DOHH2 (cell line): ENCODE measurements around the gene GSG1L.

Experiments used
- H3F3A ChIP-seq: fragments of 200-600 bp; sonication (generic), shearing (Covaris generic); 2 replicates; pipeline ENCODE4 v1.6.0; 2016; ENCODE audit warnings: antibody characterized with exemption, mild to moderate bottlenecking; ENCODE audit not compliant: control insufficient read depth, insufficient read depth
- H3K27ac ChIP-seq: fragments of 200-600 bp; sonication (generic); 2 replicates; pipeline ENCODE4 v1.5.1; 2014; ENCODE audit warnings: low read depth, mild to moderate bottlenecking, low read length, moderate library complexity
- H3K27me3 ChIP-seq: fragments of 200-600 bp; sonication (generic); 2 replicates; pipeline ENCODE4 v1.6.1; 2014; ENCODE audit warnings: mild to moderate bottlenecking, low read length, mixed read lengths; ENCODE audit not compliant: control insufficient read depth
- H3K36me3 ChIP-seq: fragments of 200-600 bp; sonication (generic); 2 replicates; pipeline ENCODE4 v1.6.1; 2014; ENCODE audit warnings: mild to moderate bottlenecking, low read length, moderate library complexity, mixed read lengths; ENCODE audit not compliant: control insufficient read depth
- H3K4me1 ChIP-seq: fragments of 200-600 bp; sonication (generic); 2 replicates; pipeline ENCODE4 v1.6.1; 2014; ENCODE audit warnings: mild to moderate bottlenecking, low read length, mixed read lengths; ENCODE audit not compliant: control insufficient read depth
- H3K4me2 ChIP-seq: fragments of 200-600 bp; sonication (generic); 2 replicates; pipeline ENCODE4 v1.6.0; 2014; ENCODE audit warnings: mild to moderate bottlenecking, low read length, moderate library complexity
- H3K4me3 ChIP-seq: fragments of 200-600 bp; sonication (generic); 2 replicates; pipeline ENCODE4 v1.5.1; 2014; ENCODE audit warnings: mild to moderate bottlenecking, low read length, mixed read lengths
- H3K79me2 ChIP-seq: fragments of 200-600 bp; sonication (generic); 2 replicates; pipeline ENCODE4 v1.6.1; 2014; ENCODE audit warnings: mild to moderate bottlenecking, low read length, mixed read lengths; ENCODE audit not compliant: control insufficient read depth
- H3K9me2 ChIP-seq: fragments of 200-600 bp; sonication (generic); replicated peaks from 2 replicates; pipeline ENCODE4 v1.6.1; 2014; ENCODE audit warnings: mild to moderate bottlenecking, low read length, mixed read lengths; ENCODE audit not compliant: control insufficient read depth
- H3K9me3 ChIP-seq: fragments of 200-600 bp; sonication (generic); 2 replicates; pipeline ENCODE4 v1.6.1; 2014; ENCODE audit warnings: antibody characterized with exemption, low read length, mixed read lengths; ENCODE audit not compliant: control insufficient read depth, insufficient read depth
- H4K20me1 ChIP-seq: fragments of 200-600 bp; sonication (generic); 2 replicates; pipeline ENCODE4 v1.6.0; 2014; ENCODE audit warnings: low read depth, mild to moderate bottlenecking, antibody characterized with exemption, low read length, moderate library complexity; ENCODE audit not compliant: control insufficient read depth, insufficient read depth
- CTCF ChIP-seq: fragments of 200-600 bp; sonication (generic); IDR thresholded peaks from one replicate; pipeline ENCODE4 v1.5.1; 2014; ENCODE audit warnings: antibody characterized with exemption, mild to moderate bottlenecking, low read depth, low read length; ENCODE audit not compliant: poor library complexity, severe bottlenecking
- EZH2phosphoT487 ChIP-seq: fragments of 200-600 bp; sonication (generic); IDR thresholded peaks from 2 replicates; pipeline ENCODE4 v1.6.1; 2017; ENCODE audit warnings: borderline replicate concordance, mild to moderate bottlenecking, antibody characterized with exemption, low read length, moderate library complexity, mixed read lengths

GSG1L gene

GRCh38 chr16:28101533-28101890 is 38.0 kb upstream of the GSG1L start:
- TF ChIP-seq EZH2phosphoT487, result no peak
- TF ChIP-seq CTCF, result no peak
- H3K27me3 ChIP-seq, result no peaks in the 10 kb centered on the region
- no peak overlapping the region for H3K27ac ChIP-seq
- no peak overlapping the region for H3K4me2 ChIP-seq
- H4K20me1 ChIP-seq, result no peaks in the 10 kb centered on the region
- H3K79me2 ChIP-seq, result no peaks in the 10 kb centered on the region
- no peaks in the 10 kb centered on the region for H3K9me2 ChIP-seq
- H3K4me3 ChIP-seq, result no peak overlapping the region
- no peaks in the 10 kb centered on the region for H3K9me3 ChIP-seq
- no peaks in the 10 kb centered on the region for H3F3A ChIP-seq
- peaks cover 90% of the 10 kb centered on the region for H3K36me3 ChIP-seq
- H3K4me1 ChIP-seq, result no peaks in the 10 kb centered on the region

- Histone ChIP-seq H3K4me3 (no peak overlapping the region), H3K27me3 (no peaks in the 10 kb centered on the region), H3K4me2 (no peak overlapping the region), H3K9me2 (no peaks in the 10 kb centered on the region), H3K36me3 (peaks cover 84% of the 10 kb centered on the region), H3K79me2 (no peaks in the 10 kb centered on the region), H3K27ac (no peak overlapping the region), H3K9me3 (no peaks in the 10 kb centered on the region), H3K4me1 (no peaks in the 10 kb centered on the region), H3F3A (no peaks in the 10 kb centered on the region), H4K20me1 (no peaks in the 10 kb centered on the region)
- no peak for TF ChIP-seq CTCF
- no peak for TF ChIP-seq EZH2phosphoT487
Observed at GRCh38 chr16:28100810-28101532, 37.5 kb upstream of the GSG1L start.

- H3K9me2 ChIP-seq, result no peaks in the 10 kb centered on the region
- no peaks in the 10 kb centered on the region for H3K9me3 ChIP-seq
- no peaks in the 10 kb centered on the region for H4K20me1 ChIP-seq
- TF ChIP-seq EZH2phosphoT487 (no peak), CTCF (no peak)
- H3K4me3 ChIP-seq, result no peak overlapping the region
- H3K27ac ChIP-seq, result no peak overlapping the region
- H3K36me3 ChIP-seq, result peaks cover 67% of the 10 kb centered on the region
- H3K79me2 ChIP-seq, result no peaks in the 10 kb centered on the region
- H3K27me3 ChIP-seq, result no peaks in the 10 kb centered on the region
- no peaks in the 10 kb centered on the region for H3F3A ChIP-seq
- H3K4me1 ChIP-seq, result no peaks in the 10 kb centered on the region
- no peak overlapping the region for H3K4me2 ChIP-seq
Observed at GRCh38 chr16:28098959-28099945, 35.7 kb upstream of the GSG1L start.
